SU-DHL-6 (cell line): ENCODE measurements around the gene STAB1.

Experiments
- H2AFZ ChIP-seq: fragments of 200-600 bp; sonication (generic); 2 replicates; pipeline ENCODE4 v1.6.1; 2014; ENCODE audit warnings: low read depth, mild to moderate bottlenecking, moderate library complexity, mixed read lengths, antibody characterized with exemption, low read length; ENCODE audit not compliant: severe bottlenecking
- H3F3A ChIP-seq: fragments of 200-600 bp; shearing (Covaris generic); 2 replicates; pipeline ENCODE4 v1.6.0; 2016; ENCODE audit warnings: antibody characterized with exemption, mild to moderate bottlenecking; ENCODE audit not compliant: insufficient read depth
- H3K27ac ChIP-seq: fragments of 200-600 bp; sonication (generic); 2 replicates; pipeline ENCODE4 v1.5.1; 2016; ENCODE audit warnings: low read depth, mild to moderate bottlenecking, low read length, moderate library complexity, mixed read lengths
- H3K27me3 ChIP-seq: fragments of 200-600 bp; sonication (generic), shearing (Covaris generic); 2 replicates; pipeline ENCODE4 v1.6.0; 2014; ENCODE audit warnings: mild to moderate bottlenecking, low read length
- H3K36me3 ChIP-seq: fragments of 200-600 bp; sonication (generic); 2 replicates; pipeline ENCODE4 v1.6.1; 2014; ENCODE audit warnings: mild to moderate bottlenecking, low read length, mixed read lengths
- H3K4me2 ChIP-seq: fragments of 300-600, 200-600 bp; shearing (Covaris generic), sonication (generic); 2 replicates; pipeline ENCODE4 v1.6.0; 2014; ENCODE audit warnings: low read length, low read depth, mild to moderate bottlenecking; ENCODE audit not compliant: poor library complexity, severe bottlenecking
- H3K4me3 ChIP-seq: fragments of 200-600 bp; sonication (generic); 2 replicates; pipeline ENCODE4 v1.5.1; 2014; ENCODE audit warnings: antibody characterized with exemption, low read length, mild to moderate bottlenecking, mixed read lengths; ENCODE audit not compliant: insufficient read depth, poor library complexity, severe bottlenecking
- H3K79me2 ChIP-seq: fragments of 200-600 bp; sonication (generic); 2 replicates; pipeline ENCODE4 v1.6.1; 2014; ENCODE audit warnings: mild to moderate bottlenecking, low read length, moderate library complexity; ENCODE audit not compliant: insufficient read depth
- H3K9ac ChIP-seq: fragments of 200-600 bp; sonication (generic); 2 replicates; pipeline ENCODE4 v1.7.0; 2014; ENCODE audit warnings: mild to moderate bottlenecking, low read length
- H3K9me2 ChIP-seq: fragments of 200-600 bp; sonication (generic); replicated peaks from 2 replicates; pipeline ENCODE4 v1.6.1; 2014; ENCODE audit warnings: low read length; ENCODE audit not compliant: insufficient read depth
- H3K9me3 ChIP-seq: fragments of 200-600 bp; sonication (generic); 2 replicates; pipeline ENCODE4 v1.6.1; 2014; ENCODE audit warnings: low read length, mixed read lengths; ENCODE audit not compliant: insufficient read depth
- H4K20me1 ChIP-seq: fragments of 200-600 bp; sonication (generic); 2 replicates; pipeline ENCODE4 v1.6.1; 2014; ENCODE audit warnings: low read depth, mild to moderate bottlenecking, antibody characterized with exemption, low read length, moderate library complexity, mixed read lengths
- EZH2phosphoT487 ChIP-seq: fragments of 200-600 bp; sonication (generic), shearing (Covaris generic); conservative IDR thresholded peaks from 2 replicates; pipeline ENCODE4 v1.6.1; 2018; ENCODE audit warnings: mild to moderate bottlenecking, antibody characterized with exemption, low read length, moderate library complexity, mixed read lengths
- TF ChIP-seq, protein P1 (sequence below): fragments of 200-600 bp; sonication (generic); IDR thresholded peaks from one replicate; pipeline ENCODE4 v1.5.1; 2017; ENCODE audit warnings: antibody characterized with exemption, mild to moderate bottlenecking, low read length, moderate library complexity; ENCODE audit not compliant: insufficient read depth, poor library complexity, severe bottlenecking

Gene STAB1

DNA sequence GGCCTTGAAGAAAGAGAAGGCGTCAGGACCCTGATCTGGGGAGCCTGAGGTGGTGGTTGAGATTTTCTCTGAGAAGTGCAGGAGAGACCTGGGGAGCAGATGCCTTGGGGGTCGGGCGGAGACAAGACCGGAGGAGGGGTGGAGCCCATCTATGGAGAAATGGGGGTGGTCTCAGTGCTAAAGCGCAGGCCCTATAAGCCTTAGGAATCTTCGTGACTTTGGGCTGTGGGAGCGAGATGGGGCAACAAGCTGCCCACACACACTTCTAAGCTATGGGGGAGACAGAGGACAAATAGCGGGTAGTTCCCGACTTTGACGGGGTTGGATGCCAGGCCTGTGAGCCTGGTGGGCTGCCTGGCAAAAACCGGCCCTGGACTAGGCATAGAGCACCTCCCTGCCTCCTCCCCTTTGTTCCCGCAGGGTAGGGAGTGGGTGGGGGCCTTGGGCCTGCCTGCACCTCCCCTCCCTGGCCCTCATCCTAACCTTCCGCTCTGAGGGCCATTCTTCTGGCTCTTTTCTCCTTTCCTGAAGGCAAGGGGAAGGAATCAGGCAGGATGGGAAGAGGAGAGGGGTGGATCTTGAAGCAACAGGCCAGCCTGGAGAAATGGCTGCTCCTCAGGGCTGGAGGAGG, 38.9 kb upstream of the STAB1 start:
- peak overlapping the region; percentile 92 for H2AFZ ChIP-seq

DNA sequence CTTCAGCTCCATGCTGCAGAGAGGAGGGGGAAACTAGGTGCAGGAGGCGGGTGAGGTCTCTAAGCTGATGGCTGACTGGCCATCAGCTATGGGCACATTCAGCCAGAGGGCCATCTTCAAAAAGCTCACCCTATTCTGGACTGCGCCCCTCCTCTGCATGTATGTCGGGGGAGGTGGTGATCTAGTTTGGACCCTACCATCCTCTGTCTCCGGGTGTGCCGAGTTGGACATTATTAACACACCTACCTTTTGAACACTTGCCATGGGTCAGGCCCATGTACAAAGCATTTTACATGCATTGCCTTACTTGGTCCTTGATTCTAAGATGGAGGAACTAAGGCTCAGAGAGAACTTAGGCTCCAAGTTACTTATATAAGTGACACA, 38.3 kb upstream of the STAB1 start:
- no peaks in the 10 kb centered on the region for H3K27me3 ChIP-seq
- TF ChIP-seq, protein P1, sequence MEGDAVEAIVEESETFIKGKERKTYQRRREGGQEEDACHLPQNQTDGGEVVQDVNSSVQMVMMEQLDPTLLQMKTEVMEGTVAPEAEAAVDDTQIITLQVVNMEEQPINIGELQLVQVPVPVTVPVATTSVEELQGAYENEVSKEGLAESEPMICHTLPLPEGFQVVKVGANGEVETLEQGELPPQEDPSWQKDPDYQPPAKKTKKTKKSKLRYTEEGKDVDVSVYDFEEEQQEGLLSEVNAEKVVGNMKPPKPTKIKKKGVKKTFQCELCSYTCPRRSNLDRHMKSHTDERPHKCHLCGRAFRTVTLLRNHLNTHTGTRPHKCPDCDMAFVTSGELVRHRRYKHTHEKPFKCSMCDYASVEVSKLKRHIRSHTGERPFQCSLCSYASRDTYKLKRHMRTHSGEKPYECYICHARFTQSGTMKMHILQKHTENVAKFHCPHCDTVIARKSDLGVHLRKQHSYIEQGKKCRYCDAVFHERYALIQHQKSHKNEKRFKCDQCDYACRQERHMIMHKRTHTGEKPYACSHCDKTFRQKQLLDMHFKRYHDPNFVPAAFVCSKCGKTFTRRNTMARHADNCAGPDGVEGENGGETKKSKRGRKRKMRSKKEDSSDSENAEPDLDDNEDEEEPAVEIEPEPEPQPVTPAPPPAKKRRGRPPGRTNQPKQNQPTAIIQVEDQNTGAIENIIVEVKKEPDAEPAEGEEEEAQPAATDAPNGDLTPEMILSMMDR: no peak
- TF ChIP-seq EZH2phosphoT487: no peak
- peaks cover 10% of the 10 kb centered on the region; the same call in 1 of the 2 replicates for H3F3A ChIP-seq
- no peak overlapping the region for H2AFZ ChIP-seq
- peaks cover 10% of the 10 kb centered on the region; the same call in 1 of the 2 replicates for H3K79me2 ChIP-seq
- H3K9me2 ChIP-seq: no peaks in the 10 kb centered on the region
- H3K9me3 ChIP-seq: no peaks in the 10 kb centered on the region
- peaks cover 3% of the 10 kb centered on the region; the same call in 1 of the 2 replicates for H3K36me3 ChIP-seq
- H3K4me3 ChIP-seq: peak overlapping the region; percentile 93
- no peaks in the 10 kb centered on the region for H4K20me1 ChIP-seq
- H3K4me2 ChIP-seq: peak overlapping the region; percentile 76
- H3K27ac ChIP-seq: no peak overlapping the region
- peak overlapping the region; percentile 94 for H3K9ac ChIP-seq

More for the DNA sequence above, 38.9 kb upstream of the STAB1 start:
- Histone ChIP-seq H3K36me3 (peaks cover 3% of the 10 kb centered on the region; the same call in 1 of the 2 replicates), H3K27ac (peak overlapping the region; percentile 70), H3K4me2 (peak overlapping the region; percentile 76), H4K20me1 (no peaks in the 10 kb centered on the region), H3K79me2 (peaks cover 10% of the 10 kb centered on the region; the same call in 1 of the 2 replicates), H3K9me2 (no peaks in the 10 kb centered on the region), H3F3A (peaks cover 10% of the 10 kb centered on the region; the same call in 1 of the 2 replicates), H3K27me3 (no peaks in the 10 kb centered on the region), H3K9ac (peak overlapping the region; percentile 94), H3K4me3 (peak overlapping the region; percentile 93), H3K9me3 (no peaks in the 10 kb centered on the region)
- TF ChIP-seq EZH2phosphoT487: no peak
- TF ChIP-seq, protein P1: no peak

DNA sequence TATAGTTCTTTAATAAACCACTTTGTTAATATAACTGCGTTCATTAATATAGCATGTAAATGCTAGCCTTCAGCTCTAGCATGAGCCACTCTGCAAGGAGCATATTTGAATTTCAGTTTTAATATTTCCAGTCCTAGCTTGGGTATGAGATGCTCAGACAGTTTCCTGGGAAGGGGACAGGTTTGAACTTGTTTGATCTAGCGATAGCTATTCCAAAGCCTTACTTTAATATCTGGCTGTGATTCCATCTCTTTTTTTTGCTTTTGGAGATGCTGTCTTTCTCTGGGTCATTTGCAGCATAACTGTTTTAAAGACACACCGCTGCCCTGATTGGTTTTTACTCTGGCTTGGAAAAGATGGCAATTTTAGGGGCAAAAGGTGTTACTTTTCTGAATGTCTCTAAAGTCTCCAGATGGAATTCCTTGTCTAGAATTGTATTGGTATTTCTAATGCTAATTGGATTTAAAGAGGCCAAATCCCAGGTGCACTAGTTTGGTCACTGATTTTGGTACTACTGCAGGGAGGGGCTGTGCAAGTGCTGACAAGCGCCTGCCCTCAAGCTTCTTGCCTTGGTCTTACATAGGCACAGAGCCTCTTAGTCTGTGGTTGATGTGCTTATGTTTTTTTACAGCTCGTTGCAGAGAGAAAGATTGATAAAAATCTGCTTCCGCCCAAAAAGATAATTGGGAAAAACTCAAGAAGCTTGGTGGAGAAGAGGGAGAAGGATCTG, 36.9 kb upstream of the STAB1 start:
- H3K4me3 ChIP-seq: no peak overlapping the region
- H3K9ac ChIP-seq: no peak overlapping the region
- H3K4me2 ChIP-seq: no peak overlapping the region

More for the DNA sequence above, 36.9 kb upstream of the STAB1 start:
- peaks cover 10% of the 10 kb centered on the region; the same call in 1 of the 2 replicates for H3F3A ChIP-seq
- TF ChIP-seq, protein P1: no peak
- no peak for TF ChIP-seq EZH2phosphoT487
- peaks cover 3% of the 10 kb centered on the region; the same call in 1 of the 2 replicates for H3K36me3 ChIP-seq
- H2AFZ ChIP-seq: no peak overlapping the region
- no peaks in the 10 kb centered on the region for H4K20me1 ChIP-seq
- no peak overlapping the region for H3K27ac ChIP-seq
- no peaks in the 10 kb centered on the region for H3K27me3 ChIP-seq
- H3K9me3 ChIP-seq: no peaks in the 10 kb centered on the region
- no peaks in the 10 kb centered on the region for H3K9me2 ChIP-seq
- peaks cover 14% of the 10 kb centered on the region for H3K79me2 ChIP-seq
